ENCODE results near the gene AATK. TPM values are rescaled to one million over a fixed set of nuclear protein-coding genes. Genes with fewer than 3 reads are reported as not detected.

The AATK gene
- total RNA-seq, 1 experiment from 2014 or later, result 4.4 TPM

GRCh38 chr17:81163051-81163695 is 2.8 kb downstream of the AATK start:
- Histone ChIP-seq H3K27ac (ENCODE audit: low read depth, low read length) (no peak overlapping the region), H3K27me3 (ENCODE audit: insufficient read depth, low read length) (no peaks in the 10 kb centered on the region), H3K9me2 (ENCODE audit: insufficient read depth) (no peaks in the 10 kb centered on the region), H3K4me2 (ENCODE audit: low read length) (no peak overlapping the region), H3K4me3 (replicated peaks in 1 of 2; ENCODE audit: low read depth in 1 of 2, low read length in 2 of 2) (no peak overlapping the region), H3K4me1 (ENCODE audit: control insufficient read depth in 1 of 2, insufficient read depth in 2 of 2, low read length in 2 of 2) (no peaks in the 10 kb centered on the region), H4K20me1 (ENCODE audit: insufficient read depth) (no peaks in the 10 kb centered on the region), H3K9ac (ENCODE audit: low read length) (no peak overlapping the region), H3K9me3 (ENCODE audit: control insufficient read depth in 1 of 2, insufficient read depth in 1 of 2, low read depth in 1 of 2, low read length in 2 of 2) (no peaks in the 10 kb centered on the region), H3K36me3 (ENCODE audit: control insufficient read depth in 1 of 2, insufficient read depth in 2 of 2, low read length in 2 of 2) (no peaks in the 10 kb centered on the region), H2AFZ (ENCODE audit: low read depth, low read length, poor library complexity, severe bottlenecking) (no peak overlapping the region), H3K79me2 (ENCODE audit: insufficient read depth, low read length) (no peaks in the 10 kb centered on the region)
- RAD21 ChIA-PET (ENCODE audit: low non-redundant PET in 1 of 2, low total read pairs in 2 of 2, uncharacterized antibody in 2 of 2, unreplicated experiment in 2 of 2), result no interaction called here
- CTCF ChIA-PET, result no interaction called here
- BruUV-seq (replicated peaks), result no TSS peak
- ATAC-seq (no peak), DNase-seq (ENCODE audit: low read depth, low spot score) (no peak)
- POLR2A ChIA-PET, result no interaction called here
- intact Hi-C loops (cut with micrococcal nuclease), result no loop called here
- no peak for TF ChIP-seq CTCF (IDR thresholded peaks at IDR 0.05 in 2 of 3, conservative IDR thresholded peaks at IDR 0.05 in 1 of 3; ENCODE audit: borderline replicate concordance in 1 of 3, insufficient read depth in 1 of 3, low read depth in 2 of 3, low read length in 2 of 3)
- no peak for TF ChIP-seq REST (IDR thresholded peaks at IDR 0.05; ENCODE audit: low read depth)
- no peak for TF ChIP-seq SRF (IDR thresholded peaks at IDR 0.05; ENCODE audit: low read depth)
- TF ChIP-seq SIN3A (IDR thresholded peaks at IDR 0.05; ENCODE audit: low read depth), result no peak
- no peak for TF ChIP-seq EZH2phosphoT487 (IDR thresholded peaks at IDR 0.05; ENCODE audit: borderline replicate concordance)
- no peak for TF ChIP-seq ZFX (IDR thresholded peaks at IDR 0.05)
- no peak for TF ChIP-seq ATF3 (IDR thresholded peaks at IDR 0.05)
- TF ChIP-seq RAD21 (IDR thresholded peaks at IDR 0.05; ENCODE audit: low read depth), result no peak
- TF ChIP-seq MAX (IDR thresholded peaks at IDR 0.05), result no peak
- no peak for TF ChIP-seq YY1 (IDR thresholded peaks at IDR 0.05; ENCODE audit: extremely low read depth, insufficient replicate concordance, low read depth, low read length)
- no peak for TF ChIP-seq TCF7L2 (IDR thresholded peaks at IDR 0.05; ENCODE audit: borderline replicate concordance, extremely low read depth, insufficient read depth, insufficient read length)

Measured in HCT116 (cell line).